ENCODE results near the gene HIPK2. TPM values are rescaled to one million over a fixed set of nuclear protein-coding genes. Genes with fewer than 3 reads are reported as not detected.

Gene HIPK2
- total and polyA plus RNA-seq, 3 experiments from 2014 or later, result 1.7 to 22.7 (median 21.2) TPM

DNA sequence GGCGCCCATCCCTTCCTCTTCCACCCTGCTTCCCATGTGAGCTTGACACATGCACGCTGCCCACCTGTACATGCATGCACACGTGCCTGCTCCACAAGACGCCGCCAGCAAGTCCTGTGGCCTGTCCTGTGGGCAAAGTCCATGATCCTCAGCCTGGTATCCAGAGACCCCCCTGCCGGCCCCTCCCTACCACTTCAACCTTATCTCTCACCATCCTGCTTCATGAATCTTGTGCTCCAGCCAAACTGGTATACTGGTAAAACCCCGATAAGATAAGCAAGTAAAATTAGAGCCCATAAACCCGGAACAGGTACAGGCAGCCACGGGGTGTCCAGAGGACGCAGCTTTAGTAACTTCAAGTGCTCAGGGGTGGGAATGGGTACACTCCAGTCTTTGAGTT, 39.5 kb upstream of the HIPK2 start:
- no peaks in the 10 kb centered on the region for H3K4me1 ChIP-seq (ENCODE audit: insufficient read depth, low read length)
- H3K4me3 Mint-ChIP-seq, result no peak overlapping the region
- no peaks in the 10 kb centered on the region for H3K27me3 ChIP-seq (ENCODE audit: insufficient read depth, low read length, poor library complexity, severe bottlenecking)
- H3K27me3 Mint-ChIP-seq, result peaks cover 0 to 3% of the 10 kb centered on the region in 2 donors
- no peak overlapping the region for H3K27ac Mint-ChIP-seq
- H3K36me3 Mint-ChIP-seq, result no peaks in the 10 kb centered on the region
- H3K9me3 ChIP-seq (ENCODE audit: low read length), result no peaks in the 10 kb centered on the region
- CTCF ChIA-PET, result no interaction called here
- peaks cover 0 to 4% (median 0%) of the 10 kb centered on the region in 5 donors for H3K9me3 Mint-ChIP-seq
- POLR2A ChIA-PET, result no interaction called here
- no peak overlapping the region for H3K4me3 ChIP-seq (ENCODE audit: low read length)
- H3K27ac ChIP-seq (ENCODE audit: low read depth, low read length), result no peak overlapping the region
- no peaks in the 10 kb centered on the region for H3K36me3 ChIP-seq (ENCODE audit: insufficient read depth, low read length)
- H3K4me1 Mint-ChIP-seq, result peaks cover 0 to 6% (median 0%) of the 10 kb centered on the region in 3 donors
- no peak for DNase-seq

DNA sequence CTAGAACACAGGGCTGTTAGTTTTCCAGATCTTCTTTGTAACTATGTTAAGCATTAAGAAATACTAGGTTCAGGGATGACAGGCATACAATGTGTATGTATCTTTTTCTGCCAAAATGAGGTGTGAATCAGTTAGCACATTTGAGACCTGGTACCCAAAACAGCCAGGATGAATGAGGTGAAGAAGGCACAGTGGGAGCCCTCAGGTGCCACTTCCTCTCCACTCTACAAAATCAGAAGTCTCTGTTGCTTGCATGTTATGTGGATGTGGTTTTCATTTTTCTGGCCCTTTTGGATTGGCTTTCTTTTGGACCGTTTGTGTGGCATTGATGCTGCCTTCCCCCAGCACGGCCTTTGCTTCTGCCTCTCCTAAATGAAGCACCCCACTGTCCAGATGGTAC, 35.9 kb upstream of the HIPK2 start:
- Histone ChIP-seq H3K4me1 (ENCODE audit: insufficient read depth, low read length) (no peaks in the 10 kb centered on the region), H3K9me3 (ENCODE audit: low read length) (no peaks in the 10 kb centered on the region), H3K4me3 (ENCODE audit: low read length) (no peak overlapping the region), H3K27ac (ENCODE audit: low read depth, low read length) (no peak overlapping the region), H3K27me3 (ENCODE audit: insufficient read depth, low read length, poor library complexity, severe bottlenecking) (no peaks in the 10 kb centered on the region), H3K36me3 (ENCODE audit: insufficient read depth, low read length) (no peaks in the 10 kb centered on the region)
- Mint-ChIP-seq H3K4me1 (peaks cover 0 to 6% (median 0%) of the 10 kb centered on the region in 3 donors), H3K36me3 (no peaks in the 10 kb centered on the region), H3K27me3 (peaks cover 2 to 24% of the 10 kb centered on the region in 2 donors), H3K4me3 (no peak overlapping the region), H3K27ac (peak overlapping the region in 2 of 8 donors; percentile 42 to 67), H3K9me3 (peaks cover 0 to 2% (median 0%) of the 10 kb centered on the region in 5 donors)
- CTCF ChIA-PET, result no interaction called here
- POLR2A ChIA-PET, result no interaction called here
- peak in 1 of 5 donors; percentile 5 for DNase-seq

GRCh38 chr7:139813151-139813550, 35.4 kb upstream of the HIPK2 start:
- ChIA-PET POLR2A (no interaction called here), CTCF (no interaction called here)
- Histone ChIP-seq H3K36me3 (ENCODE audit: insufficient read depth, low read length) (no peaks in the 10 kb centered on the region), H3K27ac (ENCODE audit: low read depth, low read length) (no peak overlapping the region), H3K4me1 (ENCODE audit: insufficient read depth, low read length) (no peaks in the 10 kb centered on the region), H3K9me3 (ENCODE audit: low read length) (no peaks in the 10 kb centered on the region), H3K4me3 (ENCODE audit: low read length) (no peak overlapping the region), H3K27me3 (ENCODE audit: insufficient read depth, low read length, poor library complexity, severe bottlenecking) (no peaks in the 10 kb centered on the region)
- H3K36me3 Mint-ChIP-seq, result no peaks in the 10 kb centered on the region
- H3K4me3 Mint-ChIP-seq, result no peak overlapping the region
- H3K4me1 Mint-ChIP-seq, result peaks cover 0 to 6% (median 0%) of the 10 kb centered on the region in 3 donors
- H3K27ac Mint-ChIP-seq, result no peak overlapping the region
- peaks cover 2 to 28% of the 10 kb centered on the region in 2 donors for H3K27me3 Mint-ChIP-seq
- DNase-seq, result no peak
- H3K9me3 Mint-ChIP-seq, result peaks cover 0 to 2% (median 0%) of the 10 kb centered on the region in 5 donors

DNA sequence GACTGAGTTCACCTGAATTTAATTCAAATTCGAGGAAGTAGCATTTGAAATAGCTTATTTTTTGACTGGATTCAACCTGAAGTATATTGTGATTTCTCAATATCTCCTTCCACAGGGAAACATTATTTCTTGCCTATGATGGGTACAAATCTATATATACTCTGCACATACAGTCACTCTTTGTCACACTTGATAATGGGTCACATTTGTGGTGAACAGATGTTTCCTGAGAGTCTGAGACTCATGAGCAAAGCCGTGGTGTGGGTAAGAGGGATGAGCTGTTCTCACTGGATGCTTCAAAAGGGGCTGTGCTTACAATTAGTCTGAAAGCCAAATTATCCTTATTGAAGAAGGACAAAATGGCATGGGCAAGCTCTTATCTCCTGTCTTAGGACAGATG, 33.3 kb upstream of the HIPK2 start:
- DNase-seq, result no peak
- Mint-ChIP-seq H3K9me3 (peaks cover 0 to under 1% (median 0%) of the 10 kb centered on the region in 5 donors), H3K4me1 (peaks cover 0 to 6% (median 0%) of the 10 kb centered on the region in 3 donors), H3K36me3 (peaks cover 0 to 5% (median 0%) of the 10 kb centered on the region in 3 donors), H3K4me3 (no peak overlapping the region), H3K27me3 (peaks cover 2 to 33% of the 10 kb centered on the region in 2 donors), H3K27ac (no peak overlapping the region)
- H3K36me3 ChIP-seq (ENCODE audit: insufficient read depth, low read length), result no peaks in the 10 kb centered on the region
- no peak overlapping the region for H3K4me3 ChIP-seq (ENCODE audit: low read length)
- H3K27ac ChIP-seq (ENCODE audit: low read depth, low read length), result no peak overlapping the region
- H3K4me1 ChIP-seq (ENCODE audit: insufficient read depth, low read length), result no peaks in the 10 kb centered on the region
- ChIA-PET CTCF (no interaction called here), POLR2A (interaction anchor here (0.6 kb wide), 1 partner anchor 22 kb away, joined by 5 read pairs; no protein-coding TSS in a partner anchor)
- no peaks in the 10 kb centered on the region for H3K27me3 ChIP-seq (ENCODE audit: insufficient read depth, low read length, poor library complexity, severe bottlenecking)
- H3K9me3 ChIP-seq (ENCODE audit: low read length), result no peaks in the 10 kb centered on the region

DNA sequence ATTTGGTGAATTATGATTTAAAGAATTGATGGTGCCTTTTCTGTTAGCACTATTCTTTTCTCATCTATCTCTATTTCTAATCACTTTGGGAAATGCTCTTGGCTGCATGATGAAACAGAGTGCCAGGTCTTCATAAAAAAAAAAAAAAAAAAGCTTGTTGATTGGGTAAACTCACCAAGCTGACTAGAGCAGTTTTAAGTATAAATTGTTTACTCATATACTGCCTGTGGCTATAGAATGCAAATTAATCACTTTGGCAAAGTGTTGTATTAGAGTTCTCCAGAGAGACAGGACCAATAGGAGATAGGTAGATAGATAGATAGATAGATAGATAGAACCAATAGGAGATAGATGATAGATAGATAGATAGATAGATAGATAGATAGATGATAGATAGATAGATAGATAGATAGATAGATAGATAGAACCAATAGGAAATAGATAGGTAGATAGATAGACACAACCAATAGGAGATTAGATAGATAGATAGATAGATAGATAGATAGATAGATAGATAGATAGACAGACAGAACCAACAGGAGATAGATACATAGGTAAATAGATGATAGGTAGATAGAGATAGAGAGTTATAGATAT, 31.1 kb upstream of the HIPK2 start:
- ChIA-PET CTCF (no interaction called here), POLR2A (no interaction called here)
- Mint-ChIP-seq H3K27me3 (peaks cover 2 to 38% of the 10 kb centered on the region in 2 donors), H3K9me3 (peaks cover 0 to 6% (median 3%) of the 10 kb centered on the region in 5 donors), H3K4me3 (no peak overlapping the region), H3K4me1 (peaks cover 0 to 5% (median 0%) of the 10 kb centered on the region in 3 donors), H3K36me3 (peaks cover 0 to 5% (median 0%) of the 10 kb centered on the region in 3 donors), H3K27ac (no peak overlapping the region)
- Histone ChIP-seq H3K4me1 (ENCODE audit: insufficient read depth, low read length) (no peaks in the 10 kb centered on the region), H3K27me3 (ENCODE audit: insufficient read depth, low read length, poor library complexity, severe bottlenecking) (no peaks in the 10 kb centered on the region), H3K27ac (ENCODE audit: low read depth, low read length) (no peak overlapping the region), H3K4me3 (ENCODE audit: low read length) (no peak overlapping the region), H3K9me3 (ENCODE audit: low read length) (no peaks in the 10 kb centered on the region), H3K36me3 (ENCODE audit: insufficient read depth, low read length) (no peaks in the 10 kb centered on the region)
- DNase-seq, result no peak

DNA sequence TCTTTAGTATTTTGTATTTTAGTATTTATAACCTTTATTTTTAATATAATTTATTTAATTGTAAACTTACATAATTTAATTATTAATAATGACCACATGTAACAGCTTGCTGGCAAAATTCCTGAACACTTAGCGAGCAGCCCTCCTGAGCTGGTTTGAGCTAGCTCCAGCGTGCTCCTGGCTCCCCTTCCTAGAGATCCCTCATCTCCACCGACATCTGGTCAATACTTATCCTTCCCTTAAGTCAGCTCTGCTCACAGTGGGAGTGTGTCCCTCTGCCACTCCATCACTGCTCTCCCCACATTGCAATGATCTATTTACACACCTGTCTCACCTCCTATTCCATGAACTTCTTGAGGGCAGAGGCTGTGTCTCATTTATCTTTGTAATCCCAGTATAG, 30.6 kb upstream of the HIPK2 start:
- Mint-ChIP-seq H3K36me3 (peaks cover 0 to 5% (median 0%) of the 10 kb centered on the region in 3 donors), H3K9me3 (peaks cover 0 to 6% (median 3%) of the 10 kb centered on the region in 5 donors), H3K4me3 (no peak overlapping the region), H3K27me3 (peaks cover 2 to 38% of the 10 kb centered on the region in 2 donors), H3K4me1 (peaks cover 0 to under 1% (median 0%) of the 10 kb centered on the region in 3 donors), H3K27ac (no peak overlapping the region)
- H3K27ac ChIP-seq (ENCODE audit: low read depth, low read length), result no peak overlapping the region
- no peak overlapping the region for H3K4me3 ChIP-seq (ENCODE audit: low read length)
- H3K36me3 ChIP-seq (ENCODE audit: insufficient read depth, low read length), result no peaks in the 10 kb centered on the region
- POLR2A ChIA-PET, result no interaction called here
- H3K9me3 ChIP-seq (ENCODE audit: low read length), result no peaks in the 10 kb centered on the region
- no peaks in the 10 kb centered on the region for H3K4me1 ChIP-seq (ENCODE audit: insufficient read depth, low read length)
- CTCF ChIA-PET, result no interaction called here
- no peaks in the 10 kb centered on the region for H3K27me3 ChIP-seq (ENCODE audit: insufficient read depth, low read length, poor library complexity, severe bottlenecking)
- no peak for DNase-seq

DNA sequence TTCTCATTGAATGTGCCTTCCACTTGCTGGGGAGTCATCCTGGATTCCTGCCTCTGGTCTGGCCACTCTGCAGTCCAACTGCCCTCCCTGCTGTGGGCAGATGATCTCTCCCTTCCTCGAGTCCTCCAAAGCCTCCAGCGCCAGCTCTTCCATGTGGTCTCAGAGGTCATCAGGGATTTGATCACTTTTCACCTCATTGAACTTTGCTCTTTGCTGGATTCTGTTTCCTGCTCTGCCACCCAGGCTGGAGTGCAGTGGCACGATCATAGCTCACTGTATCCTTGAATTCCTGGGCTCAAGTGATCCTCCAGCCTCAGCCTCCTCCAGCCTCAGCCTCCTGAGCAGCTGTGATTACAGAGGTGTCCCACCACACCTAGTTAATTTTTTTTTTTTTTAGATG, 29.2 kb upstream of the HIPK2 start:
- POLR2A ChIA-PET, result interaction anchor here (0.9 kb wide), 1 partner anchor 48 kb away, joined by 3 read pairs; no protein-coding TSS in a partner anchor
- Mint-ChIP-seq H3K27me3 (peaks cover 10 to 41% of the 10 kb centered on the region in 2 donors), H3K4me1 (no peaks in the 10 kb centered on the region), H3K27ac (peak overlapping the region in 1 of 8 donors; percentile 14), H3K4me3 (no peak overlapping the region), H3K36me3 (peaks cover 0 to 14% (median 0%) of the 10 kb centered on the region in 3 donors), H3K9me3 (peaks cover 0 to 10% (median 4%) of the 10 kb centered on the region in 5 donors)
- Histone ChIP-seq H3K4me3 (ENCODE audit: low read length) (no peak overlapping the region), H3K4me1 (ENCODE audit: insufficient read depth, low read length) (no peaks in the 10 kb centered on the region), H3K36me3 (ENCODE audit: insufficient read depth, low read length) (no peaks in the 10 kb centered on the region), H3K27ac (ENCODE audit: low read depth, low read length) (no peak overlapping the region), H3K27me3 (ENCODE audit: insufficient read depth, low read length, poor library complexity, severe bottlenecking) (no peaks in the 10 kb centered on the region), H3K9me3 (ENCODE audit: low read length) (no peaks in the 10 kb centered on the region)
- no peak for DNase-seq
- CTCF ChIA-PET, result no interaction called here

GRCh38 chr7:139804571-139804970, 26.8 kb upstream of the HIPK2 start:
- Mint-ChIP-seq H3K9me3 (peaks cover 0 to 10% (median 4%) of the 10 kb centered on the region in 5 donors), H3K36me3 (peaks cover 0 to 14% (median 0%) of the 10 kb centered on the region in 3 donors), H3K27me3 (peaks cover 10 to 39% of the 10 kb centered on the region in 2 donors), H3K4me1 (no peaks in the 10 kb centered on the region), H3K4me3 (no peak overlapping the region), H3K27ac (no peak overlapping the region)
- Histone ChIP-seq H3K27me3 (ENCODE audit: insufficient read depth, low read length, poor library complexity, severe bottlenecking) (no peaks in the 10 kb centered on the region), H3K4me1 (ENCODE audit: insufficient read depth, low read length) (no peaks in the 10 kb centered on the region), H3K27ac (ENCODE audit: low read depth, low read length) (no peak overlapping the region), H3K36me3 (ENCODE audit: insufficient read depth, low read length) (no peaks in the 10 kb centered on the region), H3K9me3 (ENCODE audit: low read length) (no peaks in the 10 kb centered on the region), H3K4me3 (ENCODE audit: low read length) (no peak overlapping the region)
- no peak for DNase-seq
- ChIA-PET CTCF (no interaction called here), POLR2A (no interaction called here)
